ENCODE data around the gene FGF14.

GRCh38 chr13:101746513-101746912 is 655.3 kb downstream of the FGF14 start:
- TF ChIP-seq EP300 (IDR thresholded peaks at IDR 0.05) (no peak), POLR2A (IDR thresholded peaks at IDR 0.05) (no peak)
